ENCODE measurements around the gene CTDP1.

CTDP1 gene

GRCh38 chr18:79800371-79801180 lies 121.0 kb downstream of the CTDP1 start:
- no peak for DNase-seq

- no peak for DNase-seq
These were observed 121.6 kb downstream of the CTDP1 start for GRCh38 chr18:79801217-79801616.

- DNase-seq = no peak
These were observed 122.0 kb downstream of the CTDP1 start for GRCh38 chr18:79801641-79802040.

GRCh38 chr18:79802298-79802697 lies 122.7 kb downstream of the CTDP1 start:
- DNase-seq = no peak

- DNase-seq = no peak
These were observed 124.0 kb downstream of the CTDP1 start for GRCh38 chr18:79803611-79804051.

Measured in hematopoietic multipotent progenitor cell treated with erythropoietin and hydrocortisone succinate and interleukin-3 and kit ligand, for 6 days (in vitro differentiated cells).